Posterior vena cava (tissue), 2 donors: ENCODE data around the gene UVRAG. TPM values are rescaled to one million over a fixed set of nuclear protein-coding genes. Genes with fewer than 3 reads are reported as not detected.
"Not testable (repeated sequence)": the region's sequence is repeated elsewhere in the genome, so short reads cannot be mapped to it uniquely, and the experiment has no call there.

Source experiments
- DNase-seq: peaks from one replicate; pipeline ENCODE4 v3.0.0-alpha.2; 2020; ENCODE audit warnings: low spot score
- intact Hi-C, 2 donors: fragments of 100-400 bp; cut with DNase I; formaldehyde crosslinking; loops; one replicate each; pipeline versions ENCODE4 v1.14.1 to v1.14.2; 2022 to 2023
- total RNA-seq, 2 donors: library from RNA; stranded (reverse); fragmentation: NEBNext Ultra II Directional; extraction: Animal tissue kit (Norgen Biotek cat#: 25700); gene quantifications; one replicate each; pipeline ENCODE4 v1.2.1, GENCODE V29; 2021
- donor health status: DM: yes; HTN: yes; CAD: no.
- donor health status: DM: yes; HTN: yes; CAD: no.

UVRAG gene
- total RNA-seq, 2 donors from 2014 or later: 27.0 to 27.8 TPM

DNA sequence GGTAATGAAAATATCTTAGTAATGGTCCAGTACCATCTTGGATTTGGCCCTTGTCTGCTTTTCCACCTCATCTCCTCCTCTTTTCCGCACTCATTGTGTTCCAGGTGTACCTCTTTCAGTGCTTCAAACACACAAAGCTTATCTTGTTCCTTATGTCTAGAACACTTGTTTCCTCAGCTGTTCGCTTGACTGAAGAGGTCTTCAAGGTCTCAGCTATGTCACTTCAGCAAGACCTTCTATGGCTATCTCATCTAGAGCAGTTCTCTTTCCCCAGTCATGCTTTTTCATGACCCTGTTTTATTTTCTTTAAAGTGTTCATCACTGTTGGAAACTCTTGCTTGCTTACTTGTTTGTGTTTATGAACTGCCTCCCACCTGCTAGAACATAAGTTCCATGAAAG is 47.4 kb downstream of the UVRAG start:
- DNase-seq: no peak
- intact Hi-C loops: no loop called here

- intact Hi-C loops: loop anchor here in 1 of 2 donors (5.0 kb wide), 1 partner anchor 66 kb away; no protein-coding TSS in a partner anchor
- no peak for DNase-seq
These were observed 52.9 kb downstream of the UVRAG start for GRCh38 chr11:75867778-75868374.

- no peak for DNase-seq
- intact Hi-C loops: loop anchor here in 1 of 2 donors (5.0 kb wide), 1 partner anchor 67 kb away; no protein-coding TSS in a partner anchor
These were observed 54.0 kb downstream of the UVRAG start for GRCh38 chr11:75868990-75869389.

- intact Hi-C loops: loop anchor here in 1 of 2 donors (5.0 kb wide), 1 partner anchor 68 kb away; no protein-coding TSS in a partner anchor
- no peak for DNase-seq
These were observed 54.8 kb downstream of the UVRAG start for GRCh38 chr11:75869661-75870455.

DNA sequence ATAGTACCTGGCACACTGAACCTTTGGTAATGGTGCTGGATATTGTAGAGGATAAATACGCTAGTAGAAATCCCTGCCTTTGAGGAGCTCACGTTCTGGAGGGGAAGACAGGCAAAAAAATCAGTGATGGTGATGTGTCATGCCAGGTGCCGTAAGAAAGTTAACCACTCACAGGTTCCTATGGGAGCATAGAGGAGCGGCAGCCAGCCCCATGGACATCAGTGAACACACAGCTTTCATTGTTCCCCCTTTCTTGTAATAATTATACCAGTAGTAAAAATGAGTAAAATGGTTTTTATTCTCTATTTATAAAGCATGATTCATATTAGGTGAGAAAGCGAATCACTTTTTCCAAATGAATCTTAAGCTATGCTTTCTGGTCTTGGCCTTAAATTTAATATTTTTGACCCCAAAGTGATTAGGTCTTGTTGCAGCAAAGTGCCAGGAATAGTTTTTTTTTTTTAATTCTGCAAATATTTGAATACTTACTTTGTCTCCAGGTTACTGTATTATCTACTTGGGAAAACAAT is 57.9 kb downstream of the UVRAG start:
- intact Hi-C loops: no loop called here
- DNase-seq: no peak

DNA sequence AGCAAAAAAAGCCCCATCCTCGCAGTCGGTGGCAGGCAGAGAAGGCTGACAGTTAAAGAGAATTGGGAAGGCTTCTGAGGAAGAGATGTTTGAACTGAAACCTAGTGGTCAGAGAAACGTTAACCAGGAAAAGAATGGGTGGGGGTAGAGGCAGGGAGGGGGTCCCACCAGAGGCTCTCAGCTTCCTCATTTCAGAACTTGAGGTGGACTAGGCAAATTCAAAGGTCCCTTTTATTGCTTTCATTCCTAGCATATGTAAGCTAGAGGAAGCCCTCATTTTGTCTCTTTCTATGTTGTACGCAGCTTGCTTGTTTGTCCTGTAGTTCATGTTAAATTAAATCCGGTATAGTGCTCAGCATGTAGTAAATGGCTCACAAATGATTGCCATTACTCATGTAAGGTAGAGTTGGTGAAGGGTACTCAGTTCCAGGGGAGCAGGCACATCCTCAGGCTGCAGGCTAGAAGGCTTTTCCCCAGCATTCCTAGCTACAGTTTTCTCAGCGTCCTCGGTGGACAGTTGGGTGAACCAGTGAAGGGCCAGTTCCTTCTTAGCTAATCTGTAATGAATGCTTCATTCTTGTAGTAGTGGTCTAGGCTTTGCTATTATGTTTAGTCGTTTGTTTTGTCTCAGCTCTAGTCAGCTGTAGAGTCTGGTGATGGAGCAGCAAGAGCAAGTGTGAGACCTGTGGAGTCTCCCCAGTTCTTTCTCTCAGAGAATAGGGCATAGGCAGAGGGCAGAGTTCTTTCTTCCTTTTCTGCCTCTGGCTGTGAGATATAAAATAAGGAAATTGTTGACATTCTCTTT is 58.6 kb downstream of the UVRAG start:
- intact Hi-C loops: no loop called here
- no peak for DNase-seq

GRCh38 chr11:75874684-75875341 is 59.8 kb downstream of the UVRAG start:
- no peak for DNase-seq
- intact Hi-C loops: no loop called here

GRCh38 chr11:75877327-75877726 is 62.3 kb downstream of the UVRAG start:
- intact Hi-C loops, DNase-seq: not testable (repeated sequence)

- DNase-seq, intact Hi-C loops: not testable (repeated sequence)
These were observed 62.9 kb downstream of the UVRAG start for GRCh38 chr11:75877931-75878330.

DNA sequence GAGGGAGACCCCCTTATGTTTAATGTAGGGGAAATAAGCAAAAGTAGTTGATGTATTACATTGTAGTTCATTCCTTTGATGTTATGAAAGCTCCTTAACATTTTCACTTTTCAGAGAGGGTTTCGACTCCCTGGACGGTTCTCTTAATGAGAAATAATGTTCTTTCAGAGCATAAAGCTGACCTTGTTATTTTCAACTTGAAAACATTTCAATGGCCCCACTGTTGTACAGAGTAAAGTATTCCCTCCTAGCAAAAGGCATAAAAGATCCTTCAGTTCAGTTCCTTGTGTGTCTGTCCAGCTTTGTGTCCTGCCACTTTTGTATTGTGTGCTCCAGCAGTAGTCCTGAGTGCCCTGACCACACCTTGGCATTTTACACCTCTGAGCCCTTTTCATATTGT is 63.9 kb downstream of the UVRAG start:
- intact Hi-C loops: no loop called here
- DNase-seq: no peak

DNA sequence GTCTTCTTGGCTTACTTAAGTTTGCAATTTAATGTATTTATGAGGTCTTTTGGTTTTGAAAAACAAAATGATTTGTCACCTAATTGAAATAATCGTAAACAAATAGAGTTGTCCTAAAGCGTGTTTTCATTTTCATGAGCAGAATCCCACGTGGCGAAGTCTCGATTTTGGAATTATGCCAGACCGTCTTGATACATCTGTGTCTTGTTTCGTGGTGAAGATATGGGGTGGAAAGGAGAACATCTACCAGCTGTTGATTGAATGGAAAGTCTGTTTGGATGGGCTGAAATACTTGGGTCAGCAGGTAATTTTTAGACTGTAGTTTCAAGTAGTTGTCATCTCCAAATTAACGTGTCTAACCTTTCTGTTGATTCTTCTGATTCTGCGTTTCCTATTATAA is 64.7 kb downstream of the UVRAG start:
- intact Hi-C loops: no loop called here
- DNase-seq: no peak

GRCh38 chr11:75880343-75880742 is 65.3 kb downstream of the UVRAG start:
- intact Hi-C loops, DNase-seq: not testable (repeated sequence)

DNA sequence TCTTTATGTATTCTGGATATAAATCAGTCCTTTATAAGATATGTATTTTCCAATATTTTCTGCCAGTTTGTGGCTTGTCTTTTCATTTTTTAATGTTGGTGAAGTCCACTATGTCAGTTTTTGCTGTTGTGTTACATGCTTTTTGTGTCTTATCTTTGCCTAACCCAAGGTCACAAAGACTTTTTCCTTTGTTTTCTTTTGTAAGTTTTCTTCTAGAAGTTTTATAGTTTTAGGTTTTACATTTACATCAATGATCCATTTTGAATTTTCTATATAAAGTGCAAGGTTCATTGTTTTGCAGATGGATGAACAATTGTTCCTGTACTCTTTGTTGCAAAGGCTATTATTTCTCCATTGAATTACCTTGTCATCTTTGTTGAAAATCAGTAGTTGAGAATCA is 69.3 kb downstream of the UVRAG start:
- no peak for DNase-seq
- intact Hi-C loops: no loop called here

- DNase-seq: no peak
- intact Hi-C loops: no loop called here
These were observed 73.4 kb downstream of the UVRAG start for GRCh38 chr11:75888416-75888815.

- DNase-seq: no peak
- intact Hi-C loops: loop anchor here (5.0 to 10.0 kb wide), 3 partner anchors 263 to 433 kb away; no protein-coding TSS in a partner anchor
These were observed 77.1 kb downstream of the UVRAG start for GRCh38 chr11:75891947-75892739.

DNA sequence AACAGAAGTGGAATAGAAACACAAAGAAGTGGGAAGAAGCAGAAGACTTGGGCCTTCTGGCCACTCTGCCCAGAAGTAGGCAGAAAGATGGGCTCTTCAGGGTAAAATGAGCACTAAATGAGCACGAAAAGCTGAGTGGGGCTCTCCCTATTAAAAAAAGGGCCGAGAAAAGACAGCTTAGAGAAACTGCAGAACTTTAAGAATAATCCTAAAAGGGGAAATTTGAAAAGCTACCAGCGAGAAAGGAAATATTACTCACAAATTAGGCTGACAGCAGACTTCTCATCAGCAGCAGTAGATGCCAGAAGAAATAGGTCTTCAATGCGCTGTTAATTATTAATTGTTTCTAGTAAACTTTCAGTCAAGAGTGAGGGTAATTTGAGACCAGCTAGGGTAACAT is 78.2 kb downstream of the UVRAG start:
- intact Hi-C loops: loop anchor here (5.0 to 10.0 kb wide), 3 partner anchors 262 to 432 kb away; no protein-coding TSS in a partner anchor

GRCh38 chr11:75894036-75894585 is 79.1 kb downstream of the UVRAG start:
- intact Hi-C loops: loop anchor here (5.0 to 10.0 kb wide), 3 partner anchors 261 to 431 kb away; no protein-coding TSS in a partner anchor
- no peak for DNase-seq

More for the DNA sequence above, 78.2 kb downstream of the UVRAG start:
- no peak for DNase-seq
